ENCODE data around the gene CHST3. TPM values are rescaled to one million over a fixed set of nuclear protein-coding genes. Genes with fewer than 3 reads are reported as not detected.

CHST3 gene
- total RNA-seq, 2 donors from 2014 or later: 12.9 to 40.8 TPM

GRCh38 chr10:72034761-72035160 lies 70.6 kb downstream of the CHST3 start:
- Histone ChIP-seq H3K4me3 (ENCODE audit: low read length) (no peak overlapping the region), H3K9me3 (ENCODE audit: control insufficient read depth, low read length) (no peaks in the 10 kb centered on the region), H3K4me1 (ENCODE audit: control insufficient read depth, insufficient read depth, low read length) (peaks cover 16% of the 10 kb centered on the region), H3K9ac (ENCODE audit: extremely low read depth, low read length, poor library complexity, severe bottlenecking) (no peak overlapping the region), H3K36me3 (ENCODE audit: control insufficient read depth, insufficient read depth, low read length) (no peaks in the 10 kb centered on the region), H3K27ac (ENCODE audit: low read depth, low read length) (no peak overlapping the region), H3K27me3 (ENCODE audit: control insufficient read depth, insufficient read depth, low read length, poor library complexity, severe bottlenecking) (no peaks in the 10 kb centered on the region)
- H3K36me3 Mint-ChIP-seq (ENCODE audit: low read depth): no peaks in the 10 kb centered on the region
- TF ChIP-seq CTCF (conservative IDR thresholded peaks at IDR 0.05): no peak
- no peaks in the 10 kb centered on the region for H3K9me3 Mint-ChIP-seq
- no peaks in the 10 kb centered on the region for H3K27me3 Mint-ChIP-seq (ENCODE audit: insufficient read depth)
- no peak for DNase-seq
- H3K4me1 Mint-ChIP-seq: peaks cover 39% of the 10 kb centered on the region
- H3K4me3 Mint-ChIP-seq: no peak overlapping the region
- no peak overlapping the region for H3K27ac Mint-ChIP-seq
- 94 to 97% methylated on average over 3 to 4 of the region's 4 CpGs for WGBS, 2 experiments (ENCODE audit: insufficient coverage in 1 of 2, insufficient read length in 1 of 2)

- Histone ChIP-seq H3K27me3 (ENCODE audit: control insufficient read depth, insufficient read depth, low read length, poor library complexity, severe bottlenecking) (no peaks in the 10 kb centered on the region), H3K36me3 (ENCODE audit: control insufficient read depth, insufficient read depth, low read length) (no peaks in the 10 kb centered on the region), H3K4me3 (ENCODE audit: low read length) (no peak overlapping the region), H3K27ac (ENCODE audit: low read depth, low read length) (no peak overlapping the region), H3K4me1 (ENCODE audit: control insufficient read depth, insufficient read depth, low read length) (peaks cover 16% of the 10 kb centered on the region), H3K9ac (ENCODE audit: extremely low read depth, low read length, poor library complexity, severe bottlenecking) (no peak overlapping the region), H3K9me3 (ENCODE audit: control insufficient read depth, low read length) (no peaks in the 10 kb centered on the region)
- no peaks in the 10 kb centered on the region for H3K36me3 Mint-ChIP-seq (ENCODE audit: low read depth)
- no peaks in the 10 kb centered on the region for H3K9me3 Mint-ChIP-seq
- WGBS, 2 experiments (ENCODE audit: insufficient coverage in 1 of 2, insufficient read length in 1 of 2): 93 to 95% methylated on average over 10 to 13 of the region's 13 CpGs
- H3K4me3 Mint-ChIP-seq: no peak overlapping the region
- DNase-seq: no peak
- no peak overlapping the region for H3K27ac Mint-ChIP-seq
- TF ChIP-seq CTCF (conservative IDR thresholded peaks at IDR 0.05): no peak
- H3K27me3 Mint-ChIP-seq (ENCODE audit: insufficient read depth): no peaks in the 10 kb centered on the region
- H3K4me1 Mint-ChIP-seq: peaks cover 38% of the 10 kb centered on the region
Measured at GRCh38 chr10:72035252-72035887, 71.2 kb downstream of the CHST3 start.

GRCh38 chr10:72037266-72037665 lies 73.1 kb downstream of the CHST3 start:
- peak overlapping the region; percentile 96 for H3K27ac Mint-ChIP-seq
- WGBS, 2 experiments (ENCODE audit: insufficient coverage in 1 of 2, insufficient read length in 1 of 2): 84 to 85% methylated on average over 6 to 8 of the region's 8 CpGs
- Histone ChIP-seq H3K9me3 (ENCODE audit: control insufficient read depth, low read length) (no peaks in the 10 kb centered on the region), H3K9ac (ENCODE audit: extremely low read depth, low read length, poor library complexity, severe bottlenecking) (peak overlapping the region; percentile 70), H3K4me1 (ENCODE audit: control insufficient read depth, insufficient read depth, low read length) (peaks cover 16% of the 10 kb centered on the region), H3K27me3 (ENCODE audit: control insufficient read depth, insufficient read depth, low read length, poor library complexity, severe bottlenecking) (no peaks in the 10 kb centered on the region), H3K36me3 (ENCODE audit: control insufficient read depth, insufficient read depth, low read length) (no peaks in the 10 kb centered on the region), H3K4me3 (ENCODE audit: low read length) (no peak overlapping the region), H3K27ac (ENCODE audit: low read depth, low read length) (peak overlapping the region; percentile 43)
- no peak overlapping the region for H3K4me3 Mint-ChIP-seq
- peaks cover 33% of the 10 kb centered on the region for H3K4me1 Mint-ChIP-seq
- no peaks in the 10 kb centered on the region for H3K9me3 Mint-ChIP-seq
- TF ChIP-seq CTCF (conservative IDR thresholded peaks at IDR 0.05): no peak
- DNase-seq: no peak
- H3K36me3 Mint-ChIP-seq (ENCODE audit: low read depth): no peaks in the 10 kb centered on the region
- H3K27me3 Mint-ChIP-seq (ENCODE audit: insufficient read depth): no peaks in the 10 kb centered on the region
